C4-2B (cell line): ENCODE measurements around the gene NUDT13.

ENCODE experiments used
- ZFX ChIP-seq: fragments of 450-650 bp; IDR thresholded peaks from 2 replicates; pipeline ENCODE4 v1.6.1; 2017
- TF ChIP-seq, protein P1 (sequence below): fragments of 450-650 bp; conservative IDR thresholded peaks from 2 replicates; pipeline ENCODE4 v1.5.1; 2017; ENCODE audit warnings: mild to moderate bottlenecking

DNA sequence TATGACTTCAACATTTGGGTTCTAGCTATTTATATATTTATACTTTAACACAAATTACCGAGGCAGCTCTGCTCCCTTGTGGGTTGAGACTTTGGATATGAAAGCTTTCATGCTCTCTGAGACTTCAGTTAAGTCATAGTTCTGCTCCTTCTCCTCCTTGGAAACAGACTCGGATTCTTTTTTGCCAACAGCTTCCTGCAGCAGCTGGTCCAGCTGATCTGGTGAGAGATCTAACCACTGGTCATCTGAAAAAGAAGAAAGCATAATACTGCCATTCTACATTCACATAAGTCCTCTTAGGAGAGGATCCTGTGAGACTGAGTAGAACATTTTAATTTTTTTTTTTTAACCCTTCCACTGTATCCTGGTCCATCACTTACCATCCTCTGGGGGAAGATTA lies 29.0 kb downstream of the NUDT13 start:
- TF ChIP-seq, protein P1, sequence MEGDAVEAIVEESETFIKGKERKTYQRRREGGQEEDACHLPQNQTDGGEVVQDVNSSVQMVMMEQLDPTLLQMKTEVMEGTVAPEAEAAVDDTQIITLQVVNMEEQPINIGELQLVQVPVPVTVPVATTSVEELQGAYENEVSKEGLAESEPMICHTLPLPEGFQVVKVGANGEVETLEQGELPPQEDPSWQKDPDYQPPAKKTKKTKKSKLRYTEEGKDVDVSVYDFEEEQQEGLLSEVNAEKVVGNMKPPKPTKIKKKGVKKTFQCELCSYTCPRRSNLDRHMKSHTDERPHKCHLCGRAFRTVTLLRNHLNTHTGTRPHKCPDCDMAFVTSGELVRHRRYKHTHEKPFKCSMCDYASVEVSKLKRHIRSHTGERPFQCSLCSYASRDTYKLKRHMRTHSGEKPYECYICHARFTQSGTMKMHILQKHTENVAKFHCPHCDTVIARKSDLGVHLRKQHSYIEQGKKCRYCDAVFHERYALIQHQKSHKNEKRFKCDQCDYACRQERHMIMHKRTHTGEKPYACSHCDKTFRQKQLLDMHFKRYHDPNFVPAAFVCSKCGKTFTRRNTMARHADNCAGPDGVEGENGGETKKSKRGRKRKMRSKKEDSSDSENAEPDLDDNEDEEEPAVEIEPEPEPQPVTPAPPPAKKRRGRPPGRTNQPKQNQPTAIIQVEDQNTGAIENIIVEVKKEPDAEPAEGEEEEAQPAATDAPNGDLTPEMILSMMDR, result no peak
- TF ChIP-seq ZFX, result no peak
